Putamen (tissue), 1 donor: ENCODE data around the gene THEM4.
A peak's percentile ranks its signal among the peaks of the same experiment; 100 is the strongest.
"Not testable (repeated sequence)": the region's sequence is repeated elsewhere in the genome, so short reads cannot be mapped to it uniquely, and the experiment has no call there.

Experiments
- DNase-seq: peaks from one replicate; pipeline ENCODE4 v3.0.0-alpha.2; 2016; ENCODE audit warnings: low spot score

THEM4 gene

DNA sequence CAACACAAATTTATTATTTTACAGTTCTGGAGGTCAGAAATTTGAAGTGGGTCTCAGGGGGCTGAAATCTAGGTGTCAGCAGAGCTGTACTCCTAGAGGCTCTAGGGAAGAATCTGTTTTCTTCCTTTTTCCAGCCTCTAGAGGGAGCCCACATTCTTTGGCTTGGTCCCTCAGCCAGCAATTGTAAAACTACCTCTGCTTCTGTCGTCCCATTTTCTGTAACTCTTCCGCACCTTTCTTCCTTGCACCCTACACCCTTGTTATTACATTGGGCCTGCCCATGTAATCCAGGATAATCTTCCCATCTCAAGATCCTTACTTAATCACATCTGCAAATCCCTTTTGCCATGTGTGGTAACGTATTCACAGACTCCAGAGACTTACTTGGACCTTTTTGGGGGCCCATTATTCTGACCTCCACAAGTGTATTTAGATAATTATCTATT lies 24.8 kb upstream of the THEM4 start:
- peak; percentile 19 for DNase-seq

DNA sequence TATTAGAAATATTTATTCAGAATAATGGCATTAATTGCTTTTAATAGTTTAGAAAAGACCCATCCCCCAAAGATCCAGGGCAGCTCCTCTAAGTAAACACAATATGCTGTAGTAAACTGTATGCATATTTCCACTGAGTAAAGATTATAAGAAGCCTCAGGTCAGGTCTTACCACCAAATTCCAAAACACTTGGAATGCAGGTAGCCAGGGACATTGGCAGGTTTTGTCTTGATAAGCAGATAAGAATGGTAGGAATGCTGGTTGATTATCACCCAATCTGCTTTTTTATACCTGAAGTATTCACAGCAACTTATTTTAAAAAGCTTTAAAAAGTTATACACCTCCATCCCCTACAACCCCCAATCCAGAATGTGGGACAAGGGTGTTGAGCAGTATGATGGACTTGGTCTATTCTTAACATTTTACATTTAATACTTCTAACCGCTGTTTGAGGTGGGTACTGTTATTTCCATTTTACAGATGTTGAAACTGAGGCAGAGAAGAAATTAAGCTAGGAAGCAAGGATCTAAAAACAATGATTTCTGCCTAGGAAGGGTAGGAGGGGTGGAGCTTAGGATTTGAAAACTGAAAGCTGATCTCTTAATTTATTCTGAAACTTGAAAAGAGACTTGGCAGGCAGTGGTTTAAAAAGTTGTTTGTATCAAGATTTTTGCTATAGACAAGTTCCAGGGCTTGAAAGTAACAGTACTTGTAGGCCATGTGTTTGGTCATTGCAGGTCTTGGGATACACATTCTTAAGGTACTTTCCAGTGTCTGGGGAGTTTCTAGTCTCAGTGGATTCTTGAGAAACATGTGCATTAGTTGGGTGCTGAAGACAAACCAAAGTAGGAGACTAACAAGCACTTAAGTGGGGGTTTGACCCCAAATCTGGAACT lies 15.6 kb upstream of the THEM4 start:
- DNase-seq, result no peak

DNA sequence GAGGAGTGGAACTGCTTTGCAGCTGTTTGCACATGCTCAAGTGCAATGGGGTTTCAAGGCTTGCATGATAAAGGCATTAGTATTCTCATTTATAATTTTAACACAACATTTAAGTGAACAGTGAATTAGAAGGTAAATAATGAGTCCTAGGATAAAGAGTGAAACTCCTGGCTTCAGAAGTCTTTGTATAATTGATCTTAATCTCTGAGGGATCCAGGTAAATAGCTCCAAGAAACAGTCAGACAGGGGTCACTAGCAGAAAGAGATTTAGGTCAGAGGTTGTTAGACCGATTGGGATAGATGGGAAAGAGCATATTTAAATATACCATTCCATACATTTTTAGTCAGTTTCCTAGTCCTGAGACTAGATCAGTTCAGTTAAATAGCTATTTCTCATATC lies 14.1 kb upstream of the THEM4 start:
- DNase-seq, result no peak

DNA sequence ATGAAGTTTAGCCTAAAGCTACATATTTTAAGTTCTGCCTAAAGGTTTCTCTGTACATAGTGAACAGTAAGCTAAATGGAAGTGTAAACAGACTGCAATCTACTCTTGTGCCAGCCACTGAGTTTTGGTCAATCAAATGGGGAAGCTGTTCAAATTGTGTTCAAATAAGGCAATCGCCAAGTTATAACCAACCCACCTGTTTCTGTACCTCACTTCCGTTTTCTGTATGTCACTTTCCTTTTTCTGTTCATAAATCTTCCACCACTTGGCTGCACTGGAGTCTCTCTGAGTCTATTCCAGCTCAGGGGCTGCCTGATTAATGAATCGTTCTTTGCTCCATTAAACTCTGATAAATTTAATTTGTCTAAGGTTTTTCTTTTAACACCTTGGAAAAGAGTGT lies 10.8 kb upstream of the THEM4 start:
- DNase-seq, result no peak

DNA sequence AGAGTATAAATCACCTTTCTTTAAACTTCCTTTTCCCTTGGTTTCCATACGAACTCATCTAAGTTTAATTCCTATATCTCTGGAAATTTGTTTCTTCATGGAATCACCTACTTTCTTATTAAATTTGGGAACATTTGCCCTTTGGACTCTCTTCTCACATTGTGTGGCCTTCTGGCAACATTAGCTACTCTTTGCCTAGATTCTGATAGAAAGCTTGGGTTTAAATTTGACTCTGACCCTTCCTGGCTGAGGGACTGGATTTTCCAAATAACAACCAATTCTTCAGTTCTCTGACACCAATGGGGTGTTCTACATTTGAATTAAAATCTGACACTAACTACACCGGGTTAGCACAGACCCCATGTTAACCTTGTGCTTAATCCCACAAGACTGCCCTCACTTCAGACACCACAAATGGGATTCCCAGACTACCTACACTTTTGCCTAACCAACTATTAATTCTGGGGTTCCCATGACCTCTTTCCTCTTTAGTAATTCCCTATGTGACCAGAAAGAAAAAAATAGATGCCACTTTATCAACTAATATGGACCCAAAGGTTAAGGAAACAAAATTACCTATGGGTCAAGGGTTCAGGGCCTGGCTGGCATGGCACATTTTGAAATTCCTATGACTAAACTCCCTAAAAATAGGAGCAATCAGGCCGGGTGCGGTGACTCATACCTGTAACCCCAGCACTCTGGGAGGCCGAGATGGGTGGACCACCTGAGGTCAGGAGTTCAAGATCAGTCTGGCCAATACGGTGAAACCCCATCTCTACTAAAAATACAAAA lies 9.7 kb upstream of the THEM4 start:
- DNase-seq, result no peak

DNA sequence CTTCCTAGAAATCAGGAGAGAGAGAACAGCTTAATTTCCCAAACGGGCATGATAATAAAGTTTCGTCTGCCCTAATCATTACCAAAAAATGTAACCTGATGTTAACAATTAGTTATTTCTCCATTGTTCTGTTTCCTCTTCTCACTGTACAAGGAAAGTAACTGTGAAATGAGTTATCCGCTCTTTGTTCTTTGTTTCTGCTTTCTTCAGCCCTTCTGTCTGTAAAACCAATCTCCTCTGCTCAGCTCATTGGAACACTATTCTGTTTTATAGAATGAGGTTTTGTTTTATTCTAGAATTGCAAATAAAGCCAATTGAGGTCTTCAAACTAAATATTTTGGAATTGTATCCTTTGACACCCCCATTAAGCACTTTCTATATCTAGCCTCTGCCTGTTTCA lies 8.8 kb upstream of the THEM4 start:
- DNase-seq, result no peak

DNA sequence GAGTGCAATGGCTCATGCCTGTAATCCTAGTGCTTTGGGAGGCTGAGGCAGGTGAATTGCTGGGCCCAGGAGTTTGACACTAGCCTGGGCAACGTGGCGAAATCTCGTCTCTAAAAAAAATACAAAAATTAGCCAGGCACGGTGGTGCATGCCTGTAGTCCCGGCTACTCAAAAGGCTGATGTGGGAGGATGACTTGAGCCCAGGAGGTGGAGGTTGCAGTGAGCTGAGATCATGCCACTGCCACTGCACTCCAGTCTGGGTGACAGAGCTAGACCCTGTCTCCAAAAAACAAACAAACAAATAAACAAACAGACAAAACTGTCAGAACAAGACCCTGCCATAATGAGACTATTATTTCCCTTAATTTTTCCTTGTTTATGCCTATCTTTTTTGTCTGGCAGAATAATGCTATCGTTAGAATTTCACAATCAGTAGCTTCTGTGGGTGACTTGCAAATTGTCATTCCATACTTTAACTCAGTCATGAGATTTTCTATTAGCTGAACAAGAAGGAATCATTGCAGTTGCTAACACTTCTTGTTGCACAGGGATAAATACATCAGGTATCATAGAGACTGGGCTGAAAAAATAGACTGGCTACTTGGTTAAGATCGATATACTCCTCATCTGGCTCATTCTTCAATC lies 7.5 kb upstream of the THEM4 start:
- no peak for DNase-seq

DNA sequence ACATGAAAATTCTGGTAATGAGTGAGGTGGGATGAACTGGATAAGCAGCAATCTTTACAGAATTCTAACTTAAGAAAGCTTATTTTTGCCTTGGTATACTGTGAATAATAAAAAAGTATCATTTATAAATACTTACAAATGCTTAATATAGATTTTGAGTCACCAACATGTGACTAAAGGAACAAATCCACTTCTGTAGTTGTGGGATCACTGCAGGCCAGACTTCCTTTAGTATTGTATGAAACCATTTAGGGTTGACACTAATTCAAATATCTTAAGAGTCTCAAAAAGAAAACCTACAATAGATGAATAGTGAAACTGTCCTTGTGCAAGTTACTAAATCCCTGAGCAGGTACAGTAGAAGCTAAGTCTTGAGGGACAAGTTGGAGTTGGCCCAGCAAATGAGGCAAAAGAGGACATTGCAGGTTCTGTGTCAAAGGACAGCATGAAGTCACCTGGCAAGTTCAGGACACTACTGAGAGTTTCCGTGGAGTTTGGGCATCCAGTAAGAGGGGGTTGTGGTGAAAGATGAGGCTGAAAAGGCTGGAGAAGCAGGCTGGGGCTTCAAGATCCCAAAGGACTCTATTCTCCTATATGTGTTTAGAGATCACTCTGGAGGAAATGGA lies 5.9 kb upstream of the THEM4 start:
- no peak for DNase-seq

DNA sequence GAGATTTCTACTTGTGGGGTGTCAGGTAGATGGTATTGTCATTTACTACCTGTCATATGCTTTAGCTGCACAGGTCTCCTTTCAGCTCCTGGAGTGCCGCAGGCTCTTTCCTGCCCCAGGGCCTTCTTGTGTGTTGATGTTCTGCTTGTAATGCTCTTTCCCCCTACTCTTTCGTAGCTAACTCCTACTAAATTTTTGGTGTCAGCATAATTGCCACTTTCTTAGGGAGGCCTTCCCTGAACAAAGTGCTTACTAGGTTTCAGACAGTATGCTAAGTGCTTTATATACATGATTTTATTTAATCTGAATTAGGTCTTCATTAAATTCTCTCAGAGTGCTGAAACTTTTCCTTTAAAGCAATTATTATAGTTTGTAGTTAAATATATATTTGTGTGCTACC lies 4.8 kb upstream of the THEM4 start:
- DNase-seq, result no peak

DNA sequence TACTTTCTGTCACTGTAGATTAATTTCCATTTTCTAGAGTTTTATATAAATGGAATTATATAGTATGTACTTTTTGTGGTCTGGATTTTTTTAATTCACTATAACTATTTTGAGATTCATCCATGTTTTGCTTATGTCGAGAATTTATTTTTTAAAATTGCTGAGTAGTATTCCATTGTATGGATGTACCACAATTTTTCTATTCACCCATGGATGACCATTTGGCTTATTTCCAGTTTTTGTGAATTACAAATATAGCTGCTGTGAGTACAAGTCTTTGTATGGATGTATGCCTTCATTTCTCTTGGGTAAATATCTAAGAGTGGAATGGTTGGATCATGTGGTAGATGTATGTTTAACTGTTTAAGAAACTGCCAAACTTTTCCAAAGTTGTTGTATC lies 3.7 kb upstream of the THEM4 start:
- no peak for DNase-seq

DNA sequence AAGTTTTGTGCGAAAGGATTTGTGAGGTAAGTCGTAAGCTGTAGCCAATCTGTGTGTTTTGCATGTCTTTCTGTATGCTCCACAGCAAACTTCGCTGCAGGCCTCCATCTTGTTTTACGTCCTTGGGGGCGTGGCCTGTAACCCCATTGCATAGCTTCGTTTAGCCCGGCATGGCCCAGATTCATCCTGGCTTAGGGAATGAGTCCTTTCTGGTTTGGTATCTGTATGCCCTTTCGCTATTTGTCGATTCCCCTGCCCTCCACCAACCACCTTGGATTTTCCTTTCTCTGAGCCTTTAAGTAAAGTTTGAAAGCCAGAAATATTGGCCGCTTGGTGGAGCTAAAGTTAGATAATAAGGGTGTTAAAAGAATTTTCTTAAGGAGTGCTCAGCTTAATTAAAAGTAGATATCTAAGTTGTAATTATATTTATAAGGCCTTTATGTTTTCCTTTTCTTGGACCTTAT lies 1.1 kb downstream of the THEM4 start:
- DNase-seq, result no peak

DNA sequence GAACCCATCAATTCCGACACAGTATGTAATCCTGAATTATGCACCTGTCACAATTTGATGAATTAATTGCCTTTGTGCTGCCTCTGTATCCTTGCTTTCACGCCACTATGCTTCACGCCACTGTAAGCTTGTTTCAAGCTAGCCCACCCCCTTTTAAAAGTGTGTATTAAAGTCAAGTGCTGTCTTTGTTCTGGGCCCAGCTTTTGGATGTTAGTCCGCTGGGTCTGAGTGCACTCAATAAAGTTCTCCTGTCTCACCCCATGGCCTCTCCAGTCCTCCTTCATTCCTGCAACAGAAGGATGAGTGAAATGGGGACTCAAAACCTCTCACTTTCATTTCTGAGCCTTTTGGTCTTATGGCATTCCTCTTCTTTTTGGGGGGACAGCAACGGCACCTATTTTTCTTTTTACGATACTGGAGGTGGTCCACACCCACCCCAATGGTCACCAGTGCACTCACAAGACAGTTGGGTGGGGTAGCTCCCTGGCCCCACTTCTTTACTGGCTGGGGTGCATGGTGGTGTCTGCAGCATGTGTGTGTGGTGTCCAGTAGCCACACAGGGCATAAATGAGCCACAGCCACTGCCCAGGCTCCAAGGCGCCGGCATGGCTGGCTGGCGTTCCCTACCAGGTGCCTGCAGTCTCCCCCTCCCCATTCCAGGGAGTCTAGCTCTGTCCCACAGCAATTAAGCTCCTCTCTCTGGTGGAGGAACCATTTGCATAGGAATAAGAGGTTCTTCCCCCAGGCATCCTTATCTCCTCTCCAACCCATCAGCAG lies 1.8 kb downstream of the THEM4 start:
- DNase-seq, result no peak

DNA sequence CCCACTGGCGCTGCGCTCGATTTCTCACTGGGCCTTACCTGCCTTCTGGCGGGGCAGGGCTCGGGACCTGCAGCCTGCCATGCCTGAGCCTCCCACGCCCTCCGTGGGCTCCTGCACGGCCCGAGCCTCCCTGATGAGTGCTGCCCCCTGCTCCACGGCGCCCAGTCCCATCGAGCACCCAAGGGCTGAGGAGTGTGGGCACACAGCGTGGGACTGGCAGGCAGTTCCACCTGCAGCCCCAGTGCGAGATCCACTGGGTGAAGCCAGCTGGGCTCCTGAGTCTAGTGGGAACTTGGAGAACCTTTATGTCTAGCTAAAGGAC lies 3.0 kb downstream of the THEM4 start:
- not testable (repeated sequence) for DNase-seq

DNA sequence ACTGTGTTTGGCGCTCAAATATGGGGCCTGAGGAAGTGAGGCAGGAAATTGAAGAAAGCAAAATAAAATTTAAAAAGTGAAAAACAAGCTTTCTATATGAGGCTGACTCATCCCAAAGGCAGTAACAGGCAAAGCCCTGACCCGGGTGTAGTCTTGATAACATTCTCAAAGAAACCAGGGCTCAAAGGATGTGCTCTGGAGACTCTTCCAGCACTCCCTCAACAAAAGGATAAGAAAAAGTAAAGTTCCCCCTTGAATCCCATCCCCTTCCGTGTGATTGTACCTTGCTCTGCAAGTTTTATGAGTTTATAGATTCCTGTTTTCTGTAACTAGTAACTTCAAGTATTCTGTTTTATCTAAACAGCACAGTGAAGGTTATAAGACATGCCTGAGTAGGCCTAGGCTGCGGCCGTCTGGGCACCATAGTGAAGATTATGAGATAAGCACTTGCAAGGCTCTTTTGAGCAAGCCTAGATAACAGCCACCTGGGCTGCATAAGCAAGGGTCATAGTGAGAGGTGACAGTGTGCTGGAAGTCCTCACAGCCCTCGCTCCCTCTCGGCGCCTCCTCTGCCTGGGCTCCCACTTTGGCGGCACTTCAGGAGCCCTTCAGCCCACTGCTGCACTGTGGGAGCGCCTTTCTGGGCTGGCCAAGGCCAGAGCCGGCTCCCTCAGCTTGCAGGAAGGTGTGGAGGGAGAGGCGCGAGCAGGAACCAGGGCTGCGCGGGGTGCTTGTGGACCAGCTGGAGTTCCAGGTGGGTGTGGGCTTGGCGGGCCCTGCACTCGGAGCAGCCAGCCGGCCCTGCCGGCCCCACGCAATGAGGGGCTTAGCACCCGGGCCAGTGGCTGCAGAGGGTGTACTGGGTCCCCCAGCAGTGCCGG lies 3.6 kb downstream of the THEM4 start:
- not testable (repeated sequence) for DNase-seq

DNA sequence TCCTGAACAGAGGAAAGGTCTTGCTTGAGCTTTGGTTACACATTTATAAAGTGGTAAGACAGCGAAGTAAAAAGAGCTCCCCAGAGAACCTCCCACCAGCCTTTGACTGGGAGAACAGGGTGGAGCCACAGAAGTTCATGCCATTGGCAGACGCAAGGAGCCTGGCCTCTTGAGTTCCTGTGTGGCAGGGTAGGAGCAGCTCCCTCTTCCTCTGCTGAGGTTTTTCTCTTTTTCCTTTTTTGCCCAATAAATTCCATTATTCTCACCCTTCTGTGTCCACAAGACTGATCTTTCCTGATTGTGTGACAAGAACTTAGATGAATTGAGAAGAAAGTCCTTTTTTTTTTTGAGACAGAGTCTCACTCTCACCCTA lies 4.3 kb downstream of the THEM4 start:
- no peak for DNase-seq

DNA sequence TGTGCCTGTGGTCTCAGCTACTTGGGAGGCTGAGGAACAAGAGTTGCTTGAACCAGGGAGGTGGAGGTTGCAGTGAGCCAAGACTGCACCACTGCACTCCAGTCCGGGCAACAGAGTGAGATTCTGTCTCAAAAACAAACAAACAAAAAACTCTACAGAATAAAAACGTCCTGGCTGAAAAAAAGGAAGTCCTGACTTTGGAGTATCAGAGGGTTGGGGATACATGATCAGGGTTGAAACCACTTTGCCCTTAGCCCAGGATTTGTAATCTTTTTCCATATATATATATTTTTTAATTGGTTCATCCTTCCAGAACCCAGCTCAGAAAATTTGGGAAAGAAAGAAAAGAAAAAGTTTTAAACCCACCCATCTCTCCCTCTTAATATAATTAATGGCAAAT lies 6.5 kb downstream of the THEM4 start:
- DNase-seq, result no peak

DNA sequence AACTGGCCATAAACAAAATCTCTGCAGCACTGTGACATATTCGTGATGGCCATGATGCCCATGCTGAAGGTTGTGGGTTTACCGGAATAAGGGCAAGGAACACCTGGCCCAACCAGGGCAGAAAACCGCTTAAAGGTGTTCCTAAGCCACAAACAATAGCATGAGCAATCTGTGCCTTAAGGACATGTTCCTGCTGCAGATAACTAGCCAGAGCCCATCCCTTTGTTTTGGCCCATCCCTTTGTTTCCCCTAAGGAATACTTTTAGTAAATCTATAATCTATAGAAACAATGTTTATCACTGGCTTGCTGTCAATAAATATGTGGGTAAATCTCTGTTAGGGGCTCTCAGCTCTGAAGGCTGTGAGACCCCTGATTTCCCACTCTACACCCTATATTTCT lies 8.5 kb downstream of the THEM4 start:
- DNase-seq, result not testable (repeated sequence)

DNA sequence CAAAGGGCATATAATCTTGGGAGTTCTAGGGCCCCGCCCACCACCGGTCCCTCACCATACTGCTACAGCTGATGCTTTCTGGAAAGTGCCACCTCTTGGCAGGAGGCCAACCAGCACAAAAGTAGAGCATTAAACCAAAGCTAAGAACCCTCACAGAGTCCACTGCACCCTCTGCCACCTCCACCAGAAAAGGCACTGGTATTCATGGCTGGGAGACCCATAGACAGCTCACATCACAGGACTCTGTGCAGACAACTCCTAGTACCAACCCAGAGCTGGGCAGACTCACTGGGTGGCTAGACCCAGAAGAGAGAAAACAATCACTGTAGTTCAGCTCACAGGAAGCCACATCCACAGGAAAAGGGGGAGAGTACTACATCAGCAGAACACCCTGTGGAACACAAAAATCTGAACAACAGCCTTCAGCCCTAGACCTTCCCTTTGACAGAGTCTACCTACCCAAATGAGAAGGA lies 10.8 kb downstream of the THEM4 start:
- DNase-seq, result no peak

DNA sequence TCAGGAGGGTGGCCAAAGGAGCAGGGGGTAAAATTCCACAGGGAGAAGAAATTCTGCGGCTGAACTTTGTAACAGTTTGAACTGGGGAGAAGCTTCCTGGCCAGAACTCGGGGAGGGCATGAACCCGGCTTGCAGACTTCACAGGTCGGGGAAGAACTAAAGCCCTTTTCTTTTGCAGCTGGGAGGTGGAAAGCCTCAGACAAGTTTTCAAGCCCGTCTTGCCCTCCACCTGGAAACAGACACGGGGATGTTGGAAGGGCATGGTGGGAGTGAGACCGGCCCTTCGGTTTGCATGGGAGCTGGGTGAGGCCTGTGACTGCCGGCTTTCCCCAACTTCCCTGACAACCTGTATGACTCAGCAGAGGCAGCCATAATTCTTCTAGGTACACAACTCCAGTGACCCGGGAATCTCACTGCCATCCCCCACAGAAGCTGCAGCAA lies 11.3 kb downstream of the THEM4 start:
- DNase-seq, result no peak

DNA sequence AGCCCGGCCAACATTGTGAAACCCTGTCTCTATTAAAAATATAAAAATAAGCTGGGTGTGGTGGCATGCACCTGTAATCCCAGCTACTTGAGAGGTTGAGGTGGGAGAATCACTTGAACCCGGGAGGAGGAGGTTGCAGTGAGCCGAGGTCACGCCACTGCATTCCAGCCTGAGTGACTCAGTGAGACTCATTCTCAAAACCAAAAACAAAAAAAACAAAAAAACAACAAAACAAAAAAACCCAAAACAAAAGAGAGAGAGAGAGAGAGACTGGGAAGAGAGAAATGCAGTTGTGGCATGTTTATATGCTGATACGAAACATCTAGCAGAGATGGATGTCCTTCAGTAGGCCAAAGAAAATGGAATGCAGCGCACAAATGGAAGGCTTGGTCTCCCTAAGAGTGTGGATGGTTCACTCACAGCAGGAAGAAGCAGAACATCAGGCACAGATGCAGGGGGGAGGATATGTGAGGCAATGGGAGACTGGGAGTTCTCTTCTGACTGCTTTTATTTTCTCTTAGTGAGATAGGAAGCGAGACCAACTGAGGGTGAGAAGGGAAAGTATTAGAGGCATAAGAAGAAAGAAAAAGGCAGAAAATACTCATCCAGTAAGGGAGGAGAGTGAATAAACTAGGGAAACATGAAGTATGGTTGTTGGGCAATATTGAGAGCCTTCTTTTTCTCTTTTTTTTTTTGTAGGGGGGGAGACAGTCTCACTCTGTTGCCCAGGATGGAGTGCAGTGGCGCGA lies 16.0 kb downstream of the THEM4 start:
- DNase-seq, result no peak
